CD14-positive monocyte (primary cell): Measurements from ENCODE around the gene DUSP6. TPM values are rescaled to one million over a fixed set of nuclear protein-coding genes. Genes with fewer than 3 reads are reported as not detected.

Experiments used
- DNase-seq, 3 donors: peaks; one replicate each; pipeline ENCODE4 v3.0.0-alpha.2; 2011 to 2022
- H2AFZ ChIP-seq: 2 replicates; pipeline ENCODE4 v1.6.0; 2012; ENCODE audit warnings: mild to moderate bottlenecking, low read depth, low read length, inconsistent platforms; ENCODE audit not compliant: insufficient read depth, poor library complexity, severe bottlenecking
- H3K27ac ChIP-seq, 2 donors: 1 replicate in 1 of 2; 2 replicates in 1 of 2; pipeline ENCODE4 v1.5.1; 2012 to 2013; ENCODE audit warnings: low read length in 2 of 2, control low read depth in 1 of 2, inconsistent platforms in 1 of 2, low read depth in 1 of 2, mild to moderate bottlenecking in 1 of 2
- H3K27me3 ChIP-seq, 2 donors: one replicate each; pipeline versions ENCODE4 v1.6.0 to v1.6.1; 2011 to 2013; ENCODE audit warnings: low read length in 2 of 2; ENCODE audit not compliant: control insufficient read depth in 2 of 2, insufficient read depth in 2 of 2
- H3K36me3 ChIP-seq, 2 donors: replicated peaks in 1 of 2; 1 replicate in 1 of 2; 2 replicates in 1 of 2; pipeline versions ENCODE4 v1.5.1 to v1.6.1; 2012 to 2013; ENCODE audit warnings: low read length in 2 of 2, control low read depth in 1 of 2, inconsistent platforms in 1 of 2, mild to moderate bottlenecking in 1 of 2; ENCODE audit not compliant: insufficient read depth in 2 of 2, control insufficient read depth in 1 of 2
- H3K4me1 ChIP-seq, 2 donors: 1 replicate in 1 of 2; 2 replicates in 1 of 2; pipeline versions ENCODE4 v1.5.1 to v1.6.1; 2012 to 2013; ENCODE audit warnings: low read length in 2 of 2, control low read depth in 1 of 2, inconsistent platforms in 1 of 2, mild to moderate bottlenecking in 1 of 2, moderate library complexity in 1 of 2; ENCODE audit not compliant: insufficient read depth in 2 of 2, control insufficient read depth in 1 of 2
- H3K4me2 ChIP-seq: replicated peaks from 2 replicates; pipeline ENCODE3; 2012; ENCODE audit warnings: low read length, moderate library complexity, mild to moderate bottlenecking; ENCODE audit not compliant: poor library complexity, severe bottlenecking; ENCODE audit errors: extremely low read depth
- H3K4me3 ChIP-seq, 3 experiments: fragments of 200-600 bp in 1 of 3; sonication (generic) in 1 of 3; replicated peaks in 1 of 3; 1 replicate in 2 of 3; 2 replicates in 1 of 3; pipeline ENCODE4 v1.5.1; 2011 to 2013; ENCODE audit warnings: low read length in 3 of 3, mild to moderate bottlenecking in 3 of 3, control low read depth in 2 of 3, low read depth in 2 of 3, inconsistent platforms in 1 of 3, moderate library complexity in 1 of 3
- H3K79me2 ChIP-seq: 2 replicates; pipeline ENCODE4 v1.6.0; 2012; ENCODE audit warnings: mild to moderate bottlenecking, control low read depth, inconsistent platforms, low read length, moderate library complexity; ENCODE audit not compliant: insufficient read depth
- H3K9ac ChIP-seq: 2 replicates; pipeline ENCODE4 v1.6.0; 2017; ENCODE audit warnings: low read length, mild to moderate bottlenecking; ENCODE audit not compliant: insufficient read depth, poor library complexity, severe bottlenecking
- H3K9me3 ChIP-seq, 2 donors: replicated peaks in 1 of 2; 1 replicate in 1 of 2; 2 replicates in 1 of 2; pipeline versions ENCODE4 v1.5.1 to v1.6.1; 2012 to 2013; ENCODE audit warnings: low read length in 2 of 2, control low read depth in 1 of 2; ENCODE audit not compliant: control insufficient read depth in 1 of 2, insufficient read depth in 1 of 2
- H4K20me1 ChIP-seq: 2 replicates; pipeline ENCODE4 v1.6.0; 2012; ENCODE audit warnings: mild to moderate bottlenecking, low read length, control low read depth, moderate library complexity; ENCODE audit not compliant: insufficient read depth
- H3K27ac Mint-ChIP-seq, 7 donors: one replicate each; pipeline ENCODE4 v1.8.0; 2020; ENCODE audit warnings: mild to moderate bottlenecking in 7 of 7, mixed read lengths in 7 of 7, moderate library complexity in 6 of 7, inconsistent platforms in 2 of 7
- H3K27me3 Mint-ChIP-seq, 3 donors: one replicate each; pipeline ENCODE4 v1.8.0; 2021 to 2022; ENCODE audit warnings: low read depth in 3 of 3, mild to moderate bottlenecking in 3 of 3, mixed read lengths in 3 of 3, moderate library complexity in 3 of 3, inconsistent platforms in 1 of 3
- H3K36me3 Mint-ChIP-seq, 2 donors: one replicate each; pipeline ENCODE4 v1.8.0; 2020; ENCODE audit warnings: mixed read lengths in 2 of 2, inconsistent platforms in 1 of 2, mild to moderate bottlenecking in 1 of 2
- H3K4me1 Mint-ChIP-seq: one replicate; pipeline ENCODE4 v1.8.0; 2020; ENCODE audit warnings: mild to moderate bottlenecking, mixed read lengths
- H3K4me3 Mint-ChIP-seq, 2 donors: one replicate each; pipeline ENCODE4 v1.8.0; 2020; ENCODE audit warnings: mild to moderate bottlenecking in 2 of 2, mixed read lengths in 2 of 2, moderate library complexity in 1 of 2
- H3K9me3 Mint-ChIP-seq, 7 donors: one replicate each; pipeline ENCODE4 v1.8.0; 2020 to 2022; ENCODE audit warnings: mixed read lengths in 7 of 7, mild to moderate bottlenecking in 6 of 7, moderate library complexity in 6 of 7, inconsistent platforms in 2 of 7
- WGBS: methylation state at CpG from one replicate; pipeline ENCODE4 v1.1.5; 2013; ENCODE audit warnings: missing lambda C conversion rate; ENCODE audit not compliant: insufficient coverage; 5-methylcytosine and 5-hydroxymethylcytosine counted together
- intact Hi-C, 2 donors: fragments of 100-400 bp; cut with micrococcal nuclease; formaldehyde crosslinking; loops; one replicate each; pipeline versions ENCODE4 v1.15.0 to v1.15.1; 2023
- polyA plus RNA-seq, 3 donors: library from polyadenylated mRNA; depleted of rRNA in 1 of 3; unstranded in 2 of 3; stranded (reverse) in 1 of 3; fragments of 300-500 nt in 2 of 3; fragments of >200 nt in 1 of 3; fragmentation: Illumina TruSeq in 2 of 3; gene quantifications; 1 replicate in 2 of 3; 2 replicates in 1 of 3; pipeline ENCODE4 v1.2.3, GENCODE V29; 2012 to 2021
- TF ChIP-seq, protein P1 (sequence below): fragments of 200-600 bp; IDR thresholded peaks from one replicate; pipeline ENCODE4 v1.8.0; 2022; ENCODE audit warnings: antibody characterized with exemption, mild to moderate bottlenecking

Gene DUSP6
- polyA plus RNA-seq, 3 donors = 195 to 880 (median 653) TPM

DNA sequence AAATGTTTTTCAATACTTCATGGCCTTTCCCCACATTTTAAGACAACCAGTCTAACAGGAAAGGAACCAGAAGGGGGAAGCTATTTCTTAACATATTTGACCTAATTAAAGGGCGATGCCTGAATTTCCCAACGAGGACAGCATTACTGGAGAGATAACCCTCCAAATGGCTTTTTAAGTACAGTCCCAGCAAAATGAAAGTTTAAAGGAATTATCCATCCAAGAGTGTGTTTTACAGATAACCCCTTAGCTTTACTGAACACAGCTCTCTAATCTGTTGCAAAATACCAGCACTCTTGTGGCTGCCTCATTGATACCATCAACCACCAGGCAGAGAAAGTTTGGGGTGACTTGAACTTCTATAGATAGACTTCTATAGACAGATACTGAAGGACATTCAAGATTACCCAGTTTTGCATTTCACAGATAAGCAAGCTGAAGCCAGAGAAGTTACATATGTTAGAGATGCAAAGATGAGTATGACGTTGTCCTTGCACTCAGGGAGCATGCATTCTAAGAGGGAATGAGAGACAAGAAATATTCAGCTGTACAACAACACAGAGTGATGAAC lies 41.3 kb upstream of the DUSP6 start:
- no peaks in the 10 kb centered on the region for H3K79me2 ChIP-seq
- TF ChIP-seq, protein P1, sequence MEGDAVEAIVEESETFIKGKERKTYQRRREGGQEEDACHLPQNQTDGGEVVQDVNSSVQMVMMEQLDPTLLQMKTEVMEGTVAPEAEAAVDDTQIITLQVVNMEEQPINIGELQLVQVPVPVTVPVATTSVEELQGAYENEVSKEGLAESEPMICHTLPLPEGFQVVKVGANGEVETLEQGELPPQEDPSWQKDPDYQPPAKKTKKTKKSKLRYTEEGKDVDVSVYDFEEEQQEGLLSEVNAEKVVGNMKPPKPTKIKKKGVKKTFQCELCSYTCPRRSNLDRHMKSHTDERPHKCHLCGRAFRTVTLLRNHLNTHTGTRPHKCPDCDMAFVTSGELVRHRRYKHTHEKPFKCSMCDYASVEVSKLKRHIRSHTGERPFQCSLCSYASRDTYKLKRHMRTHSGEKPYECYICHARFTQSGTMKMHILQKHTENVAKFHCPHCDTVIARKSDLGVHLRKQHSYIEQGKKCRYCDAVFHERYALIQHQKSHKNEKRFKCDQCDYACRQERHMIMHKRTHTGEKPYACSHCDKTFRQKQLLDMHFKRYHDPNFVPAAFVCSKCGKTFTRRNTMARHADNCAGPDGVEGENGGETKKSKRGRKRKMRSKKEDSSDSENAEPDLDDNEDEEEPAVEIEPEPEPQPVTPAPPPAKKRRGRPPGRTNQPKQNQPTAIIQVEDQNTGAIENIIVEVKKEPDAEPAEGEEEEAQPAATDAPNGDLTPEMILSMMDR = no peak
- Mint-ChIP-seq H3K36me3 (peaks cover 0 to 2% of the 10 kb centered on the region in 2 donors), H3K4me3 (peak overlapping the region in 1 of 2 donors; percentile 64), H3K27ac (peak overlapping the region; percentile 43 to 86 (median 78)), H3K9me3 (no peaks in the 10 kb centered on the region), H3K27me3 (peaks cover 0 to 12% (median 0%) of the 10 kb centered on the region in 3 donors), H3K4me1 (peaks cover 60% of the 10 kb centered on the region)
- intact Hi-C loops = loop anchor here (5.0 kb wide), 2 partner anchors 39 to 41 kb away; partner anchors contain the start of gene DUSP6 (in 2 of the 2)
- peaks cover 62 to 64% of the 10 kb centered on the region in 2 donors for H3K4me1 ChIP-seq
- H4K20me1 ChIP-seq = no peaks in the 10 kb centered on the region
- no peaks in the 10 kb centered on the region for H3K36me3 ChIP-seq
- H3K4me3 ChIP-seq = peak overlapping the region in 1 of 3 experiments; percentile 15
- peak overlapping the region; percentile 52 for H3K4me2 ChIP-seq
- H3K9me3 ChIP-seq = no peaks in the 10 kb centered on the region
- DNase-seq = peak in 1 of 3 donors; percentile 48
- H2AFZ ChIP-seq = no peak overlapping the region
- H3K27me3 ChIP-seq = no peaks in the 10 kb centered on the region
- H3K9ac ChIP-seq = no peak overlapping the region
- peak overlapping the region in 1 of 2 donors; percentile 74 for H3K27ac ChIP-seq
- 0% methylated on average over 1 of the region's 3 CpGs for WGBS

DNA sequence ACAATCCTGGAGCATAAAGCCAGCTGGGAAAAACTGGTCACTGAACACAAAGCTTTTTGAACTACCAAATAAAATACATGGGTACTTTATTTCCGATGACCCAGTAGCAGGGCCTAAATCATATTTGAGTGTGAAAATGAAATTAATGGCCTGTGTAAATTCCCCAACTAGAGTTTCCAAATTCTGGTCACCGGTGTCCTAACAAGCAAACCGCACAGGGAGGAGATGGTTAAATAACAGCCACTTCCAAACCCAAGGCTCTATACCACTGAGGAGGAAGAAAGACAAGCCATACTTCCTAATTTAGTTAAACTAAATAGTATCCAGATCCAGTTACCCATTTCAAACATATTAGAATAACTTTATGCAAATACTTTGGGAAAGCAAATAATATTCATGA lies 40.1 kb upstream of the DUSP6 start:
- H3K9me3 ChIP-seq = no peaks in the 10 kb centered on the region
- H3K27me3 ChIP-seq = no peaks in the 10 kb centered on the region
- H3K36me3 ChIP-seq = no peaks in the 10 kb centered on the region
- no peak overlapping the region for H3K9ac ChIP-seq
- Mint-ChIP-seq H3K27me3 (peaks cover 0 to 12% (median 2%) of the 10 kb centered on the region in 3 donors), H3K9me3 (no peaks in the 10 kb centered on the region), H3K36me3 (peaks cover 0 to 2% of the 10 kb centered on the region in 2 donors), H3K4me1 (peaks cover 53% of the 10 kb centered on the region), H3K27ac (peak overlapping the region in 3 of 7 donors; percentile 25 to 50 (median 33)), H3K4me3 (no peak overlapping the region)
- no peaks in the 10 kb centered on the region for H4K20me1 ChIP-seq
- peaks cover 53 to 55% of the 10 kb centered on the region in 2 donors for H3K4me1 ChIP-seq
- no CpG with 5 or more reads among the region's 3 CpGs for WGBS
- H3K4me2 ChIP-seq = no peak overlapping the region
- H3K79me2 ChIP-seq = no peaks in the 10 kb centered on the region
- intact Hi-C loops = loop anchor here (5.0 kb wide), 2 partner anchors 40 kb away; partner anchors contain the start of gene DUSP6 (in 2 of the 2)
- H2AFZ ChIP-seq = no peak overlapping the region
- TF ChIP-seq, protein P1 = no peak
- DNase-seq = peak in 1 of 3 donors; percentile 32
- no peak overlapping the region for H3K27ac ChIP-seq
- H3K4me3 ChIP-seq = no peak overlapping the region
